Hepatocyte (in vitro differentiated cells): Measurements from ENCODE around the gene CCN5. TPM values are rescaled to one million over a fixed set of nuclear protein-coding genes. Genes with fewer than 3 reads are reported as not detected.

Source experiments
- DNase-seq: peaks from one replicate; pipeline ENCODE4 v3.0.0-alpha.2; 2016; ENCODE audit warnings: low spot score
- H2AFZ ChIP-seq: fragments of 200-600 bp; sonication (generic); 2 replicates; pipeline ENCODE4 v1.6.0; 2016; ENCODE audit warnings: antibody characterized with exemption, mild to moderate bottlenecking
- H3K27ac ChIP-seq: fragments of 200-600 bp; sonication (generic); 2 replicates; pipeline ENCODE4 v1.5.1; 2016; ENCODE audit warnings: mild to moderate bottlenecking
- H3K27me3 ChIP-seq: fragments of 200-600 bp; sonication (generic); 2 replicates; pipeline ENCODE4 v1.6.1; 2016
- H3K36me3 ChIP-seq: fragments of 200-600 bp; sonication (generic); replicated peaks from 2 replicates; pipeline ENCODE4 v1.5.1; 2016; ENCODE audit warnings: low read depth; ENCODE audit not compliant: insufficient read depth
- H3K4me1 ChIP-seq: fragments of 200-600 bp; sonication (generic); 2 replicates; pipeline ENCODE4 v1.5.1; 2016; ENCODE audit warnings: mild to moderate bottlenecking, moderate library complexity; ENCODE audit not compliant: insufficient read depth
- H3K4me2 ChIP-seq: fragments of 200-600 bp; sonication (generic); 2 replicates; pipeline ENCODE4 v1.6.0; 2016
- H3K4me3 ChIP-seq: fragments of 200-600 bp; sonication (generic); 2 replicates; pipeline ENCODE4 v1.5.1; 2016; ENCODE audit warnings: mild to moderate bottlenecking
- H3K79me2 ChIP-seq: fragments of 200-600 bp; sonication (generic); 2 replicates; pipeline ENCODE4 v1.6.0; 2017; ENCODE audit warnings: mild to moderate bottlenecking
- H3K9me2 ChIP-seq: fragments of 200-600 bp; sonication (generic); replicated peaks from 2 replicates; pipeline ENCODE4 v1.6.0; 2017; ENCODE audit warnings: mild to moderate bottlenecking; ENCODE audit not compliant: insufficient read depth
- H3K9me3 ChIP-seq: fragments of 200-600 bp; sonication (generic); 2 replicates; pipeline ENCODE4 v1.5.1; 2016; ENCODE audit warnings: low read depth, mild to moderate bottlenecking
- H4K20me1 ChIP-seq: fragments of 200-600 bp; sonication (generic); 2 replicates; pipeline ENCODE4 v1.6.0; 2016; ENCODE audit warnings: mild to moderate bottlenecking; ENCODE audit not compliant: insufficient read depth, poor library complexity, severe bottlenecking
- CTCF ChIP-seq: fragments of 200-600 bp; sonication (generic); IDR thresholded peaks from 2 replicates; pipeline ENCODE4 v1.5.1; 2016; ENCODE audit warnings: antibody characterized with exemption, mild to moderate bottlenecking; ENCODE audit not compliant: poor library complexity
- EZH2 ChIP-seq: fragments of 200-600 bp; sonication (generic); IDR thresholded peaks from 2 replicates; pipeline ENCODE4 v1.6.1; 2016; ENCODE audit warnings: antibody characterized with exemption, mild to moderate bottlenecking, borderline replicate concordance
- EZH2phosphoT487 ChIP-seq: fragments of 200-600 bp; sonication (generic); IDR thresholded peaks from one replicate; pipeline ENCODE4 v1.6.1; 2018; ENCODE audit warnings: antibody characterized with exemption, mild to moderate bottlenecking, low read depth, moderate library complexity; ENCODE audit not compliant: unreplicated experiment, severe bottlenecking
- WGBS: methylation state at CpG from one replicate; pipeline ENCODE4 v1.1.6; 2016; ENCODE audit warnings: low lambda C conversion rate; ENCODE audit errors: missing lambda C conversion rate; 5-methylcytosine and 5-hydroxymethylcytosine counted together
- polyA plus RNA-seq: library from polyadenylated mRNA; unstranded; fragments of >200 nt; fragmentation: Nextera tagmentation; extraction: Ambion mirVana; gene quantifications from 2 replicates; pipeline ENCODE4 v1.2.1, GENCODE V29; 2016
- total RNA-seq: library from RNA; depleted of rRNA; stranded (reverse); fragments of >200 nt; gene quantifications from 2 replicates; pipeline ENCODE4 v1.2.3, GENCODE V29; 2014

Gene CCN5
- total and polyA plus RNA-seq, 2 experiments from 2014 or later = 0.53 to 0.82 TPM

GRCh38 chr20:44683263-44684046 lies 31.7 kb upstream of the CCN5 start:
- Histone ChIP-seq H3K4me2 (no peak overlapping the region), H2AFZ (peak overlapping the region; percentile 28), H3K9me3 (no peaks in the 10 kb centered on the region), H3K4me3 (no peak overlapping the region), H3K27ac (no peak overlapping the region), H3K4me1 (peaks cover 3% of the 10 kb centered on the region), H3K9me2 (no peaks in the 10 kb centered on the region), H3K27me3 (no peaks in the 10 kb centered on the region), H3K36me3 (no peaks in the 10 kb centered on the region), H3K79me2 (no peaks in the 10 kb centered on the region), H4K20me1 (no peaks in the 10 kb centered on the region)
- WGBS = 44% methylated on average over 10 of the region's 10 CpGs
- peak; percentile 85 for DNase-seq
- TF ChIP-seq EZH2 (no peak), CTCF (peak; percentile 75)

GRCh38 chr20:44684047-44684967 lies 30.9 kb upstream of the CCN5 start:
- Histone ChIP-seq H3K4me3 (no peak overlapping the region), H3K27me3 (no peaks in the 10 kb centered on the region)

GRCh38 chr20:44686934-44687333 lies 28.2 kb upstream of the CCN5 start:
- no peak for DNase-seq
- Histone ChIP-seq H3K4me3 (no peak overlapping the region), H4K20me1 (no peaks in the 10 kb centered on the region), H3K9me2 (no peaks in the 10 kb centered on the region), H3K9me3 (no peaks in the 10 kb centered on the region), H3K4me2 (no peak overlapping the region), H3K79me2 (no peaks in the 10 kb centered on the region), H3K4me1 (no peaks in the 10 kb centered on the region), H3K27me3 (no peaks in the 10 kb centered on the region), H3K27ac (no peak overlapping the region), H2AFZ (no peak overlapping the region), H3K36me3 (no peaks in the 10 kb centered on the region)
- TF ChIP-seq EZH2phosphoT487 (no peak), CTCF (no peak), EZH2 (no peak)
- 93% methylated on average over 4 of the region's 4 CpGs for WGBS

More at GRCh38 chr20:44684047-44684967, 30.9 kb upstream of the CCN5 start:
- no peak for TF ChIP-seq CTCF
- TF ChIP-seq EZH2 = no peak
- no peak for TF ChIP-seq EZH2phosphoT487
- Histone ChIP-seq H3K9me2 (no peaks in the 10 kb centered on the region), H3K4me1 (no peaks in the 10 kb centered on the region), H4K20me1 (no peaks in the 10 kb centered on the region), H3K4me2 (no peak overlapping the region), H2AFZ (peak overlapping the region; percentile 28), H3K79me2 (no peaks in the 10 kb centered on the region), H3K36me3 (no peaks in the 10 kb centered on the region), H3K9me3 (no peaks in the 10 kb centered on the region), H3K27ac (no peak overlapping the region)
- 77% methylated on average over 6 of the region's 6 CpGs for WGBS
- no peak for DNase-seq
